OCI-LY7 (cell line): ENCODE data around the gene SF3B5. TPM values are rescaled to one million over a fixed set of nuclear protein-coding genes. Genes with fewer than 3 reads are reported as not detected.

Source experiments
- BruUV-seq: library from RNA; stranded (reverse); fragments of 400-500 nt; replicated peaks from 2 replicates; lab custom pipeline; 2021; lab: Mats Ljungman, UMichigan
- CTCF ChIA-PET: fragments of 300-600 bp; sonication (Branson Sonifier 250); formaldehyde crosslinking; loops from one replicate; lab custom pipeline; 2022; ENCODE audit warnings: antibody characterized with exemption; ENCODE audit not compliant: unreplicated experiment; lab: Charles Lee
- POLR2A ChIA-PET: fragments of 300-600 bp; sonication (Branson Sonifier 250); formaldehyde crosslinking; loops from one replicate; lab custom pipeline; 2022; ENCODE audit warnings: antibody characterized with exemption; lab: Charles Lee
- DNase-seq: peaks from one replicate; pipeline ENCODE4 v3.0.0-alpha.2; 2015; ENCODE audit warnings: low spot score
- H2AFZ ChIP-seq: fragments of 200-600 bp; sonication (generic), shearing (Covaris generic); 2 replicates; pipeline ENCODE4 v1.6.1; 2014; ENCODE audit warnings: mild to moderate bottlenecking, antibody characterized with exemption, low read length, moderate library complexity
- H3K27ac ChIP-seq: fragments of 200-600 bp; sonication (generic); 2 replicates; pipeline ENCODE4 v1.5.1; 2014; ENCODE audit warnings: mixed run types, low read depth, mild to moderate bottlenecking, moderate library complexity, low read length, inconsistent platforms; ENCODE audit not compliant: poor library complexity, severe bottlenecking
- H3K36me3 ChIP-seq: fragments of 200-600 bp; sonication (generic); 2 replicates; pipeline ENCODE4 v1.6.1; 2014; ENCODE audit warnings: mild to moderate bottlenecking, antibody characterized with exemption, low read length, moderate library complexity, mixed read lengths; ENCODE audit not compliant: insufficient read depth
- H3K4me1 ChIP-seq: fragments of 200-600 bp; sonication (generic); 2 replicates; pipeline ENCODE4 v1.5.1; 2014; ENCODE audit warnings: mild to moderate bottlenecking, low read length; ENCODE audit not compliant: insufficient read depth, poor library complexity, severe bottlenecking
- H3K4me2 ChIP-seq: fragments of 200-600 bp; sonication (generic); 2 replicates; pipeline ENCODE4 v1.6.1; 2014; ENCODE audit warnings: mild to moderate bottlenecking, low read length
- H3K4me3 ChIP-seq: fragments of 200-600 bp; sonication (generic); 2 replicates; pipeline ENCODE4 v1.5.1; 2014; ENCODE audit warnings: mild to moderate bottlenecking, low read depth, low read length; ENCODE audit not compliant: poor library complexity, severe bottlenecking
- H3K79me2 ChIP-seq: fragments of 200-600 bp; sonication (generic); 2 replicates; pipeline ENCODE4 v1.6.1; 2016; ENCODE audit warnings: low read depth, mild to moderate bottlenecking, low read length, moderate library complexity, mixed read lengths; ENCODE audit not compliant: insufficient read depth
- H3K9me2 ChIP-seq: fragments of 200-600 bp; sonication (generic); 2 replicates; pipeline ENCODE4 v1.6.1; 2016; ENCODE audit warnings: mild to moderate bottlenecking, low read length, mixed read lengths; ENCODE audit not compliant: insufficient read depth
- H3K9me3 ChIP-seq: fragments of 200-600 bp; sonication (generic); 2 replicates; pipeline ENCODE4 v1.6.1; 2014; ENCODE audit warnings: mild to moderate bottlenecking, mixed run types, low read length, mixed read lengths
- H4K20me1 ChIP-seq: fragments of 200-600 bp; sonication (generic); 2 replicates; pipeline ENCODE4 v1.6.1; 2014; ENCODE audit warnings: mild to moderate bottlenecking, antibody characterized with exemption, low read length, moderate library complexity, mixed read lengths; ENCODE audit not compliant: insufficient read depth
- EZH2phosphoT487 ChIP-seq: fragments of 200-600 bp; sonication (generic); IDR thresholded peaks from 2 replicates; pipeline ENCODE4 v1.6.1; 2018; ENCODE audit warnings: low read depth, borderline replicate concordance, mild to moderate bottlenecking, mixed run types, antibody characterized with exemption, low read length, moderate library complexity, mixed read lengths
- intact Hi-C: fragments of 100-400 bp; cut with micrococcal nuclease; formaldehyde crosslinking; loops from one replicate; pipeline ENCODE4 v1.10.0; 2022; ENCODE audit not compliant: unreplicated experiment
- total RNA-seq, 2 experiments: library from RNA; depleted of rRNA in 1 of 2; stranded (reverse); fragments of >200 nt in 1 of 2; shearing (Covaris generic) in 1 of 2; gene quantifications; 2 replicates each; pipeline ENCODE4 v1.2.3, GENCODE V29; 2014 to 2022
- TF ChIP-seq, protein P1 (sequence below): fragments of 200-600 bp; sonication (generic); conservative IDR thresholded peaks from 2 replicates; pipeline ENCODE4 v1.5.1; 2014; ENCODE audit warnings: mild to moderate bottlenecking, antibody characterized with exemption, low read length, moderate library complexity, mixed read lengths

The SF3B5 gene
- total RNA-seq, 2 experiments from 2014 or later = 135 to 187 TPM

DNA sequence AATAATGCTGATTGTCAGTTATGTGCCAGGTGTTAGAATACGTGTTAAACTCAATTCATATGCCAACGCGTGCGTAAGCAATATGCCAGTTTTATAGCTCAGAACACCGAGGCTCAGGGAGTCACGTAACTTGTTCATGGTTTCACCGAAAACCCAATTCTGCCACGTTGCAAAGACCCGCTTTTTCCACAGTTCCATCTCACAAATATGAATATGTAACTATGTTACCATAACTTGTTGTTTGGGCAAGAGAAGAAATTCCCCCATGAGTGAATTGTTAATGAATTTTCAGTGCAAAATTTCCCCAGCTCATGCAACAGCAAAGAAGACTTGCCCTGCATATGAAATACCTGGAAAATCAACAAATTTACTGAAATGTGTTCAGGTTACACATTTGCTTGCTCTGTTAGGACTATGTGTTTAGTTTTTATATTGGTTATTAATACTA lies 30.1 kb downstream of the SF3B5 start:
- Histone ChIP-seq H3K9me2 (no peaks in the 10 kb centered on the region), H3K27ac (no peak overlapping the region), H3K79me2 (no peaks in the 10 kb centered on the region), H2AFZ (peak overlapping the region; percentile 96; the same call in 1 of the 2 replicates), H3K36me3 (no peaks in the 10 kb centered on the region), H3K4me3 (peak overlapping the region; percentile 82), H3K4me1 (peaks cover 24% of the 10 kb centered on the region), H3K9me3 (no peaks in the 10 kb centered on the region), H3K4me2 (peak overlapping the region; percentile 86), H4K20me1 (no peaks in the 10 kb centered on the region)
- DNase-seq = peak; percentile 13
- intact Hi-C loops = loop anchor here (10.0 kb wide), 2 partner anchors 220 to 610 kb away; partner anchors contain the start of genes ADAT2, LTV1 and PEX3
- TF ChIP-seq EZH2phosphoT487 = no peak
- TF ChIP-seq, protein P1, sequence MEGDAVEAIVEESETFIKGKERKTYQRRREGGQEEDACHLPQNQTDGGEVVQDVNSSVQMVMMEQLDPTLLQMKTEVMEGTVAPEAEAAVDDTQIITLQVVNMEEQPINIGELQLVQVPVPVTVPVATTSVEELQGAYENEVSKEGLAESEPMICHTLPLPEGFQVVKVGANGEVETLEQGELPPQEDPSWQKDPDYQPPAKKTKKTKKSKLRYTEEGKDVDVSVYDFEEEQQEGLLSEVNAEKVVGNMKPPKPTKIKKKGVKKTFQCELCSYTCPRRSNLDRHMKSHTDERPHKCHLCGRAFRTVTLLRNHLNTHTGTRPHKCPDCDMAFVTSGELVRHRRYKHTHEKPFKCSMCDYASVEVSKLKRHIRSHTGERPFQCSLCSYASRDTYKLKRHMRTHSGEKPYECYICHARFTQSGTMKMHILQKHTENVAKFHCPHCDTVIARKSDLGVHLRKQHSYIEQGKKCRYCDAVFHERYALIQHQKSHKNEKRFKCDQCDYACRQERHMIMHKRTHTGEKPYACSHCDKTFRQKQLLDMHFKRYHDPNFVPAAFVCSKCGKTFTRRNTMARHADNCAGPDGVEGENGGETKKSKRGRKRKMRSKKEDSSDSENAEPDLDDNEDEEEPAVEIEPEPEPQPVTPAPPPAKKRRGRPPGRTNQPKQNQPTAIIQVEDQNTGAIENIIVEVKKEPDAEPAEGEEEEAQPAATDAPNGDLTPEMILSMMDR = no peak
- ChIA-PET CTCF (no interaction called here), POLR2A (interaction anchor here (0.5 to 3.2 kb wide), 5 partner anchors 10 to 1608 kb away, joined by 3 to 17 read pairs (median 5); no protein-coding TSS in a partner anchor)
- BruUV-seq = no TSS peak

DNA sequence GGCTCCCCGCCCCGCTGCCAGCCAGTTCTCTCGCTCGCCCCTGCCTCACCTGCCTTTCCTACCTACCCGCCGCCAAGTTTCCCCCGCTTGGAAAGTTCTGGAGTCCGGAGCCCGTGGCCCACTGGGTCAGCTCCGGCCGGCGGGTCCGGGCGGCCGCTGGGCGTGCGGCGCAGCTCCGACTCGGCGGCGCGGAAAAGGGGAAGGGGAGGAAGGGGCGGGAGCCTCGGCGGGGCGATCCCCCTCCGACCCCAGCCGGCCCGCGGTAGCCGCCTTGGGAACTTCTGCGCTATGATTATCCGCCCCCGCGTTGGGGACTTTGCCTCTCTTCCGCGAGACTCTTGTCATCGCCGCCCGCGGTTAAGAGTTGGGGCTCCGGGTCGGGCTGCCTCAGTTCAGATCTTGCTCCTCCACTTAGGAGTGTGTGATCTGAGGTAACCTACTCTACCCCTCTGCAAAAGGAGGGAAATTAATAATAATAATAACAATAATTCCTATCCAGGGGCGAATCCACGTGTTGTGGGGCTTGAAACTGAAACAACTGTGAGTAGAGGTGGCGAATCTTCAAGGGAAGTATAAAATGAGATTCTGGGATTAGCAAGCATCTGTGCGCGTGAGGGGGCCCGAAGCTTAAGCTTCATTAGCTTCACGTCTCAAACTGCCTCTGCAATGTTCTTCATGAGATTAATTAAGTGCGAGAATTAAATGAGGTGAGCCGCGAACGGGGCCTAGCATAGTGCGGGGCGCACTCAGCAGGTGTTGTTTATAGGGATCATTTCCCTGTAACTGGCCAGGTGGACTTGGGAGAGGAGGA lies 30.8 kb downstream of the SF3B5 start:
- intact Hi-C loops = loop anchor here (1.0 to 10.0 kb wide), 4 partner anchors 31 to 610 kb away; partner anchors contain the start of genes ADAT2, LTV1, PEX3 and SF3B5
- H2AFZ ChIP-seq = peak overlapping the region; percentile 96
- POLR2A ChIA-PET = interaction anchor here (0.5 to 3.2 kb wide), 12 partner anchors 9 to 1608 kb away, joined by 3 to 17 read pairs (median 5); no protein-coding TSS in a partner anchor
- DNase-seq = peak; percentile 49
- CTCF ChIA-PET = interaction anchor here (0.9 kb wide), 1 partner anchor 32 kb away, joined by 3 read pairs; no protein-coding TSS in a partner anchor
- H3K4me1 ChIP-seq = peaks cover 24% of the 10 kb centered on the region
- H3K79me2 ChIP-seq = no peaks in the 10 kb centered on the region
- no peaks in the 10 kb centered on the region for H3K9me3 ChIP-seq
- peak overlapping the region; percentile 86 for H3K4me2 ChIP-seq
- no peaks in the 10 kb centered on the region for H3K9me2 ChIP-seq
- no peaks in the 10 kb centered on the region for H3K36me3 ChIP-seq
- H4K20me1 ChIP-seq = no peaks in the 10 kb centered on the region
- TF ChIP-seq, protein P1 = no peak
- no peak for TF ChIP-seq EZH2phosphoT487
- peak overlapping the region; percentile 29 for H3K27ac ChIP-seq
- peak overlapping the region; percentile 82 for H3K4me3 ChIP-seq
- TSS peak; percentile 82 for BruUV-seq
